HG02763 (cell line): ENCODE data around the gene LIN7B.

Source experiments
- ATAC-seq: cut with Tn5 transposase; IDR thresholded peaks from one replicate; pipeline ENCODE4 v1.9.1; 2021; ENCODE audit warnings: mild to moderate bottlenecking, moderate library complexity; ENCODE audit not compliant: unreplicated experiment

Gene LIN7B

DNA sequence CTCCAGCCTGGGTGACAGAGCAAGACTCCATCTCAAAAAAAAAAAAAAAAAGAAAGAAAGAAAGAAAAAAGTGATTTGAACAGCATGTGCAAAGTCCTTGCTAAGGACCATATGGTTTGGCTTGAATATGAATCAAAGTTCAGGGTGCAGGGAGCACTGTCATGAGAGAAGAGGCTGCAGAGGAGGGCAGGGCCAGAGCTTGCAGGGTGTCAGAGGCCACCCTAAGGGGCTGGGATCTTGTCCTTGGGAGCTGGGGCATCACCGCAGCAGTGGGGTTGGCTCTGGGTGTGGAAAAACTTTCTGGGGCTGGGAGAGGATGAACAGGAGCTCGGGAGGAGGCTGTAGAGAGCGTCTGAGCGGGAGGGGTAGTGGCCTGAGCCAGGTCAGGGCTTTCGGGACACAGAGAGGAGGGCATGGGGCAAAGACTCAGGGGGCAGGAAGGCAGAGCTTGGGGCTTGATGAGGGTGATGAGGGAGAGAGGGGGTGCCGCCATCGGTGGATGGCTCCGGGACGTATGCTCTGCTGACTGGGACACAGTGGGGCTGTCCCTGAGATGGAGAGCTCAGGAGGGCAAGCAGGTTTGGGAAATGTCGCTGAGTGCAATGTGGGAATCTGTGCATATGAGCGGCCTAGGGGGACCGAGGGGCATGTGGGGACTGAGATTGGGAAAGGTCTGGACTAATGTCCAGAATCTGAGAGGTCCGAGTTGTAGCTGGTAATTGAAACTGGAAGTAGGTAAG lies 46.5 kb downstream of the LIN7B start:
- ATAC-seq = no peak

GRCh38 chr19:49161987-49162386 lies 47.8 kb downstream of the LIN7B start:
- ATAC-seq = no peak

DNA sequence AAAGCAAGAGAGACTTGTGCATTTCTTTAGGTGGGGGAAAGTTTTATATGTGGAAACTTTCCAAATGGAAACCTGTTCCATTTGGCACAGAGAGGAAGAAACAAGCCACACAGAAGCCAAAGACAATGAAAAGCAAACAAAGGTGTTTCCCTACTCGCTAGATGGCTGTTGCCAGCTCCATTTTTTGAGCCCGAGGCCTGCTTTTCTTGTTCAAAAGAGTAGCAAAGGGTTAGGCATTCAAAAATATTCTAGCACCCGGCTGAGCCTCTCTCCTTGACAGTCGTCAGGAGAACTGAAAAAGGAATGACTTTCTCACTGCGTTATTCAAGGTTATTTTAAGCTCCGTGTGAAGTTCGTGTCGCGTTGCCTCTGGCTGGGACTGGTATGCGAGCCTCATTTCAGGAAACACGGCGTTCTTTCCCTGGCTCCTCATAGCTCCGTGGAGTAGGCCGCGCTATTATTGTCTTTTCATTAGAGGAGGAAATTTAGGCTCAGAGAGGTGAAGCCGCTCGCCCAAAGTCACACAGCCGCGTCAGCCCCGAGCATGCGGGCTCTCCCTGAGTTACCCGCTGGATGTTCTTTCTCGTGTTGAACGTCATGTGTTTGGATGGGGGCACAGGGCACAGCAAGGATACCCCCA lies 51.1 kb downstream of the LIN7B start:
- ATAC-seq = no peak

DNA sequence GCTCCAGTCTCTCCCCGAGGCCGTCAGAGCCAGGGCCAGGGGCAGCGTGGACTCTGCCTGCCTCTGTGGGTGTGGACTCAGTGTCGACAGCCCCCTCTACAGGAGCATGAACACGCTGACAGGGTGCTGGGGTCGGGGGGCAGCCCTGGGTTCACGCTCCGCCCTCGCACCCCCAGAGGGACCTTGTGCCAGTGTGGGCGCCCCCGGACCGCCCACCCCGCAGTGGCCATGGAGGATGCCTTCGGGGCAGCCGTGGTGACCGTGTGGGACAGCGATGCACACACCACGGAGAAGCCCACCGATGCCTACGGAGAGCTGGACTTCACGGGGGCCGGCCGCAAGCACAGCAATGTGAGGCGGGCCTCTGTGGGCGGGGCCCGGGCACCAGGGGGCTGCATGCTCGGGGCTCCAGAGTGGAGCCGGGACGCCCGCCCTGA lies 51.7 kb downstream of the LIN7B start:
- no peak for ATAC-seq

DNA sequence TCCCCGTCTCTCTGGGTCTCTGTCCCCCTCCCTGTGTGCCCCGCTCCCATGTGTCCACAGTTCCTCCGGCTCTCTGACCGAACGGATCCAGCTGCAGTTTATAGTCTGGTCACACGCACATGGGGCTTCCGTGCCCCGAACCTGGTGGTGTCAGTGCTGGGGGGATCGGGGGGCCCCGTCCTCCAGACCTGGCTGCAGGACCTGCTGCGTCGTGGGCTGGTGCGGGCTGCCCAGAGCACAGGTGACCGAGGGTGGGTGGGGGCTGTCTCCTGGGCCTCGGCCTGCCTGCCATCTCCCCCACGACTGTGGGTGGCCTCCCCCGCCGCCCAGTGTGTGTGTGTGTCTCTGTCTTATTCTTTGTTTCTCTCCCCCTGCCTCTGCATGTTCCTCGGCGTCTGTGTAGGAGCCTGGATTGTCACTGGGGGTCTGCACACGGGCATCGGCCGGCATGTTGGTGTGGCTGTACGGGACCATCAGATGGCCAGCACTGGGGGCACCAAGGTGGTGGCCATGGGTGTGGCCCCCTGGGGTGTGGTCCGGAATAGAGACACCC lies 53.8 kb downstream of the LIN7B start:
- ATAC-seq = no peak
